CD4-positive, alpha-beta T cell (primary cell): ENCODE data around the gene PPP5C. TPM values are rescaled to one million over a fixed set of nuclear protein-coding genes. Genes with fewer than 3 reads are reported as not detected.

Experiments
- ATAC-seq: fragments of 200-7000 bp; cut with Tn5 transposase; one replicate; pipeline ENCODE4 v1.10.0; 2022; ENCODE audit warnings: mild to moderate bottlenecking; ENCODE audit not compliant: poor library complexity
- CTCF ChIA-PET: fragments of 350-600 bp; sonication (Branson Sonifier 250); formaldehyde crosslinking; loops from one replicate; lab custom pipeline; 2021; ENCODE audit warnings: antibody characterized with exemption, inconsistent platforms; lab: Charles Lee
- POLR2A ChIA-PET: fragments of 350-600 bp; sonication (Branson Sonifier 250); formaldehyde crosslinking; loops from one replicate; lab custom pipeline; 2021; ENCODE audit warnings: antibody characterized with exemption, inconsistent platforms; lab: Charles Lee
- DNase-seq, 14 experiments: peaks; one replicate each; pipeline ENCODE4 v3.0.0-alpha.2; 2013 to 2020; ENCODE audit warnings: mixed read lengths in 2 of 14
- H3K27ac ChIP-seq, 2 donors: one replicate each; pipeline versions ENCODE4 v1.5.1 to v1.7.0; 2013; ENCODE audit warnings: low read length in 2 of 2, low read depth in 1 of 2, mild to moderate bottlenecking in 1 of 2
- H3K27me3 ChIP-seq, 2 experiments: 1 replicate in 1 of 2; 2 replicates in 1 of 2; pipeline versions ENCODE4 v1.6.1 to v1.7.0; 2013; ENCODE audit warnings: low read length in 2 of 2, control low read depth in 1 of 2, mild to moderate bottlenecking in 1 of 2, moderate library complexity in 1 of 2; ENCODE audit not compliant: insufficient read depth in 2 of 2, control insufficient read depth in 1 of 2
- H3K36me3 ChIP-seq: one replicate; pipeline ENCODE4 v1.6.1; 2013; ENCODE audit warnings: low read length, control low read depth; ENCODE audit not compliant: insufficient read depth
- H3K4me1 ChIP-seq: one replicate; pipeline ENCODE4 v1.6.1; 2013; ENCODE audit warnings: low read length, control low read depth; ENCODE audit not compliant: insufficient read depth
- H3K4me3 ChIP-seq: one replicate; pipeline ENCODE4 v1.5.1; 2013; ENCODE audit warnings: mild to moderate bottlenecking, low read length, moderate library complexity
- H3K9me3 ChIP-seq, 2 experiments: 1 replicate in 1 of 2; 2 replicates in 1 of 2; pipeline versions ENCODE4 v1.6.1 to v1.7.0; 2013; ENCODE audit warnings: low read length in 2 of 2, mild to moderate bottlenecking in 2 of 2, control low read depth in 1 of 2, moderate library complexity in 1 of 2; ENCODE audit not compliant: control insufficient read depth in 1 of 2, insufficient read depth in 1 of 2
- H3K27ac Mint-ChIP-seq: one replicate; pipeline ENCODE4 v1.8.0; 2020; ENCODE audit warnings: mixed read lengths
- H3K27me3 Mint-ChIP-seq: one replicate; pipeline ENCODE4 v1.8.0; 2021; ENCODE audit warnings: mixed read lengths
- H3K36me3 Mint-ChIP-seq: one replicate; pipeline ENCODE4 v1.8.0; 2021; ENCODE audit warnings: low read depth, mixed read lengths
- H3K4me1 Mint-ChIP-seq: one replicate; pipeline ENCODE4 v1.8.0; 2021; ENCODE audit warnings: low read depth, mixed read lengths
- H3K4me3 Mint-ChIP-seq: one replicate; pipeline ENCODE4 v1.8.0; 2020; ENCODE audit warnings: mild to moderate bottlenecking, mixed read lengths
- H3K9me3 Mint-ChIP-seq: one replicate; pipeline ENCODE4 v1.8.0; 2020; ENCODE audit warnings: mixed read lengths
- intact Hi-C, 2 experiments: fragments of 100-400 bp; cut with DNase I in 1 of 2; cut with micrococcal nuclease in 1 of 2; formaldehyde crosslinking; loops; one replicate each; pipeline versions ENCODE4 v1.15.1 to v1.9.0; 2023 to 2025; cut with DNase I, micrococcal nuclease
- total RNA-seq, 174 experiments: library from RNA in 2 of 174; stranded (reverse) in 2 of 174; gene quantifications; one replicate each; pipeline ENCODE4 v1.2.3 and lab custom pipeline; 2021 to 2026
- TF ChIP-seq, protein P1 (sequence below): fragments of 200-600 bp; IDR thresholded peaks from one replicate; pipeline ENCODE4 v1.8.0; 2022; ENCODE audit warnings: antibody characterized with exemption, mild to moderate bottlenecking

PPP5C gene
- total RNA-seq, 2 experiments from 2014 or later = 18.9 to 20.2 TPM

DNA sequence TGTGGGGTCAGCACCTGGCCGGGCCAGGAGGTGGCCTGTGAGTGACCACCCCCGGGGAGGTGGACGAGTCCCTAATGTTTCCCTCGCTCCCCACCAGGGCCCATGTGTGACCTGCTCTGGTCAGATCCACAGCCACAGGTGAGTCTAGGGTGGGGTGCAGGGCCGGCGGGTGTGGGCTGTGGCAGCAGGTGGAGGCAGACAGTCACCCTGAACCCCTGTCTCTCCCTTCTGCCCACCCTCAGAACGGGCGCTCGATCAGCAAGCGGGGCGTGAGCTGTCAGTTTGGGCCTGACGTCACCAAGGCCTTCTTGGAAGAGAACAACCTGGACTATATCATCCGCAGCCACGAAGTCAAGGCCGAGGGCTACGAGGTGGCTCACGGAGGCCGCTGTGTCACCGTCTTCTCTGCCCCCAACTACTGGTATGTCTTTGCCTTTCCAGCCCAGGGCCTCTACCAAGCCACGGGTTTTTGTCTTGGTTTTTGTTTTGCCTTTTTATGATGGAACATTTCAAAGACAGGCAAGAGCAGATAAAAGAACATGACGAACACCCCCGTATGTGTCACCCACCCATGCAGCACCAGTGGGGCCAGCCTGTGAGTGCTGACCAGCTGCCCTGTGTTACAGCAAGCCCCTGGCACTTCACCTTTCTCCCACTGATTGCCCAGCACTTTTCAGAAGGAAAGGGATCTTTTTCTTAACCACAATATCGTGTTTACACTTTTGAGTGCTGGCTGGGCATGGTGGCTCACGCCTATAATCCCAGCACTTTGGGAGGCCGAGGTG, 41.6 kb downstream of the PPP5C start:
- peaks cover 11% of the 10 kb centered on the region for H3K4me1 Mint-ChIP-seq

GRCh38 chr19:46390121-46390858, 43.4 kb downstream of the PPP5C start:
- ATAC-seq (no peak), DNase-seq (no peak)
- intact Hi-C loops = loop anchor here in 1 of 2 experiments (10.0 kb wide), 2 partner anchors 105 to 275 kb away; partner anchors contain the start of gene DACT3
- H3K9me3 ChIP-seq = no peaks in the 10 kb centered on the region
- H3K27ac ChIP-seq = no peak overlapping the region
- no peaks in the 10 kb centered on the region for H3K27me3 ChIP-seq
- ChIA-PET POLR2A (no interaction called here), CTCF (interaction anchor here (2.4 kb wide), 1 partner anchor 12 kb away, joined by 8 read pairs; no protein-coding TSS in a partner anchor)
- Mint-ChIP-seq H3K9me3 (no peaks in the 10 kb centered on the region), H3K4me1 (peaks cover 15% of the 10 kb centered on the region), H3K4me3 (no peak overlapping the region), H3K27me3 (no peaks in the 10 kb centered on the region), H3K36me3 (peaks cover 64% of the 10 kb centered on the region), H3K27ac (no peak overlapping the region)
- H3K36me3 ChIP-seq = peaks cover 49% of the 10 kb centered on the region
- TF ChIP-seq, protein P1, sequence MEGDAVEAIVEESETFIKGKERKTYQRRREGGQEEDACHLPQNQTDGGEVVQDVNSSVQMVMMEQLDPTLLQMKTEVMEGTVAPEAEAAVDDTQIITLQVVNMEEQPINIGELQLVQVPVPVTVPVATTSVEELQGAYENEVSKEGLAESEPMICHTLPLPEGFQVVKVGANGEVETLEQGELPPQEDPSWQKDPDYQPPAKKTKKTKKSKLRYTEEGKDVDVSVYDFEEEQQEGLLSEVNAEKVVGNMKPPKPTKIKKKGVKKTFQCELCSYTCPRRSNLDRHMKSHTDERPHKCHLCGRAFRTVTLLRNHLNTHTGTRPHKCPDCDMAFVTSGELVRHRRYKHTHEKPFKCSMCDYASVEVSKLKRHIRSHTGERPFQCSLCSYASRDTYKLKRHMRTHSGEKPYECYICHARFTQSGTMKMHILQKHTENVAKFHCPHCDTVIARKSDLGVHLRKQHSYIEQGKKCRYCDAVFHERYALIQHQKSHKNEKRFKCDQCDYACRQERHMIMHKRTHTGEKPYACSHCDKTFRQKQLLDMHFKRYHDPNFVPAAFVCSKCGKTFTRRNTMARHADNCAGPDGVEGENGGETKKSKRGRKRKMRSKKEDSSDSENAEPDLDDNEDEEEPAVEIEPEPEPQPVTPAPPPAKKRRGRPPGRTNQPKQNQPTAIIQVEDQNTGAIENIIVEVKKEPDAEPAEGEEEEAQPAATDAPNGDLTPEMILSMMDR = no peak
- H3K4me1 ChIP-seq = peaks cover 2% of the 10 kb centered on the region
- no peak overlapping the region for H3K4me3 ChIP-seq

More for the DNA sequence above, 41.6 kb downstream of the PPP5C start:
- H3K36me3 ChIP-seq = peaks cover 67% of the 10 kb centered on the region
- Mint-ChIP-seq H3K27ac (no peak overlapping the region), H3K4me3 (no peak overlapping the region), H3K27me3 (no peaks in the 10 kb centered on the region), H3K9me3 (no peaks in the 10 kb centered on the region), H3K36me3 (peaks cover 82% of the 10 kb centered on the region)
- H3K9me3 ChIP-seq = no peaks in the 10 kb centered on the region
- H3K27ac ChIP-seq = no peak overlapping the region
- DNase-seq = no peak
- POLR2A ChIA-PET = no interaction called here
- TF ChIP-seq, protein P1 = no peak
- H3K27me3 ChIP-seq = no peaks in the 10 kb centered on the region
- no peak overlapping the region for H3K4me3 ChIP-seq
- intact Hi-C loops = no loop called here
- ATAC-seq = no peak
- H3K4me1 ChIP-seq = no peaks in the 10 kb centered on the region
- CTCF ChIA-PET = no interaction called here

- H3K9me3 Mint-ChIP-seq = no peaks in the 10 kb centered on the region
- ATAC-seq (no peak), DNase-seq (no peak)
- no peaks in the 10 kb centered on the region for H3K27me3 Mint-ChIP-seq
- peaks cover 49% of the 10 kb centered on the region for H3K36me3 ChIP-seq
- H3K27ac Mint-ChIP-seq = no peak overlapping the region
- H3K9me3 ChIP-seq = no peaks in the 10 kb centered on the region
- H3K27me3 ChIP-seq = no peaks in the 10 kb centered on the region
- TF ChIP-seq, protein P1 = no peak
- peaks cover 65% of the 10 kb centered on the region for H3K36me3 Mint-ChIP-seq
- no peak overlapping the region for H3K27ac ChIP-seq
- no peak overlapping the region for H3K4me3 Mint-ChIP-seq
- ChIA-PET CTCF (interaction anchor here (2.4 kb wide), 1 partner anchor 11 kb away, joined by 8 read pairs; no protein-coding TSS in a partner anchor), POLR2A (no interaction called here)
- intact Hi-C loops = loop anchor here in 1 of 2 experiments (10.0 kb wide), 2 partner anchors 106 to 274 kb away; partner anchors contain the start of gene DACT3
- peaks cover 20% of the 10 kb centered on the region for H3K4me1 Mint-ChIP-seq
- H3K4me1 ChIP-seq = peaks cover 3% of the 10 kb centered on the region
- no peak overlapping the region for H3K4me3 ChIP-seq
Measured at GRCh38 chr19:46390866-46391265, 44.0 kb downstream of the PPP5C start.
